ENCODE measurements around the gene RAP2A.

DNA sequence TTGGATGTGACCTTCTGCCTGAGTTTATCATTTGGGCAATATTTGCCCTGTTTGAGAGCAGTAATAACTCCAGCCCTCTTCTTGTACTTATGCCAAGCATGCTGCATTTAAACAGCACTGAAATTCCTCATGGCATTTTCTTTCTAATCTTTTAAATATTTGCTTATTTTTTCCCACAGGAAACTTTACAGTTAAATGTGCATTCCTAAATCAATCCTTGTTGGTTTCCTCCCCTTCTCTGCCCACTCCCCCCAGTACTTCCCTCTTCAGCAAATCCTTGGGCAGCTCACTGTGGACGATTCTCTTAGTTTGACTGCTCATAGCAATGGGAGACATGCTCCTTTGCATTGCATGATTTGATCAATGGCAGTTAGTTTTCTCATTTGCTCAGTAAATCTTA is 68.7 kb downstream of the RAP2A start:
- TF ChIP-seq POLR2AphosphoS5 (IDR thresholded peaks at IDR 0.05; ENCODE audit: low read depth, low read length) (no peak), TAF1 (IDR thresholded peaks at IDR 0.05; ENCODE audit: borderline replicate concordance, insufficient read depth, low read length) (no peak)
- TF ChIP-seq, protein P1, sequence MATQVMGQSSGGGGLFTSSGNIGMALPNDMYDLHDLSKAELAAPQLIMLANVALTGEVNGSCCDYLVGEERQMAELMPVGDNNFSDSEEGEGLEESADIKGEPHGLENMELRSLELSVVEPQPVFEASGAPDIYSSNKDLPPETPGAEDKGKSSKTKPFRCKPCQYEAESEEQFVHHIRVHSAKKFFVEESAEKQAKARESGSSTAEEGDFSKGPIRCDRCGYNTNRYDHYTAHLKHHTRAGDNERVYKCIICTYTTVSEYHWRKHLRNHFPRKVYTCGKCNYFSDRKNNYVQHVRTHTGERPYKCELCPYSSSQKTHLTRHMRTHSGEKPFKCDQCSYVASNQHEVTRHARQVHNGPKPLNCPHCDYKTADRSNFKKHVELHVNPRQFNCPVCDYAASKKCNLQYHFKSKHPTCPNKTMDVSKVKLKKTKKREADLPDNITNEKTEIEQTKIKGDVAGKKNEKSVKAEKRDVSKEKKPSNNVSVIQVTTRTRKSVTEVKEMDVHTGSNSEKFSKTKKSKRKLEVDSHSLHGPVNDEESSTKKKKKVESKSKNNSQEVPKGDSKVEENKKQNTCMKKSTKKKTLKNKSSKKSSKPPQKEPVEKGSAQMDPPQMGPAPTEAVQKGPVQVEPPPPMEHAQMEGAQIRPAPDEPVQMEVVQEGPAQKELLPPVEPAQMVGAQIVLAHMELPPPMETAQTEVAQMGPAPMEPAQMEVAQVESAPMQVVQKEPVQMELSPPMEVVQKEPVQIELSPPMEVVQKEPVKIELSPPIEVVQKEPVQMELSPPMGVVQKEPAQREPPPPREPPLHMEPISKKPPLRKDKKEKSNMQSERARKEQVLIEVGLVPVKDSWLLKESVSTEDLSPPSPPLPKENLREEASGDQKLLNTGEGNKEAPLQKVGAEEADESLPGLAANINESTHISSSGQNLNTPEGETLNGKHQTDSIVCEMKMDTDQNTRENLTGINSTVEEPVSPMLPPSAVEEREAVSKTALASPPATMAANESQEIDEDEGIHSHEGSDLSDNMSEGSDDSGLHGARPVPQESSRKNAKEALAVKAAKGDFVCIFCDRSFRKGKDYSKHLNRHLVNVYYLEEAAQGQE (IDR thresholded peaks at IDR 0.05; ENCODE audit: insufficient read depth in 1 of 2, low read depth in 2 of 2, low read length in 2 of 2), result no peak

Data from PFSK-1 (cell line).